ENCODE data around the gene ULK4. TPM values are rescaled to one million over a fixed set of nuclear protein-coding genes. Genes with fewer than 3 reads are reported as not detected.

The ULK4 gene
- total and polyA plus RNA-seq, 2 of the 8 experiments (the other 6 are each of a cell fraction or from before 2014, with no cell fraction given) = 3.0 to 10.8 TPM

- TF ChIP-seq TAF1 (IDR thresholded peaks at IDR 0.05; ENCODE audit: low read depth, low read length) = no peak
- no peak for TF ChIP-seq TEAD4 (IDR thresholded peaks at IDR 0.05; ENCODE audit: low read depth, low read length)
- no peak for TF ChIP-seq MAFK (IDR thresholded peaks at IDR 0.05; ENCODE audit: low read depth, low read length)
These were observed 739.9 kb downstream of the ULK4 start (continued) for GRCh38 chr3:41222012-41222411.

All from H1 (cell line).